Stimulated activated naive CD4-positive, alpha-beta T cell (primary cell): ENCODE data around the gene NTN5.
"Not testable (repeated sequence)": the region's sequence is repeated elsewhere in the genome, so short reads cannot be mapped to it uniquely, and the experiment has no call there.

Source experiments
- DNase-seq, 6 experiments: peaks; one replicate each; lab custom pipeline; 2025; lab: John Stamatoyannopoulos, UW

The NTN5 gene

GRCh38 chr19:48644355-48644754, 28.5 kb downstream of the NTN5 start:
- no peak for DNase-seq

GRCh38 chr19:48642862-48643261, 30.0 kb downstream of the NTN5 start:
- no peak for DNase-seq

- DNase-seq: no peak
These were observed 31.0 kb downstream of the NTN5 start for GRCh38 chr19:48641850-48642249.

- no peak for DNase-seq
These were observed 33.1 kb downstream of the NTN5 start for GRCh38 chr19:48639483-48640375.

- DNase-seq: no peak
These were observed 33.9 kb downstream of the NTN5 start for GRCh38 chr19:48638831-48639381.

- DNase-seq: peak; percentile 84 to 95 (median 88)
These were observed 34.6 kb downstream of the NTN5 start for GRCh38 chr19:48637948-48638830.

GRCh38 chr19:48637449-48637947, 35.3 kb downstream of the NTN5 start:
- DNase-seq: peak; percentile 97 to 100 (median 100)

GRCh38 chr19:48636859-48637448, 35.9 kb downstream of the NTN5 start, which contains the start of gene DBP:
DBP (minus strand) TSS chr19:48637379; CDS start chr19:48636994, 385 bp downstream.
- peak in 2 of 6 experiments; percentile 36 to 45 for DNase-seq

GRCh38 chr19:48635966-48636858, 36.6 kb downstream of the NTN5 start:
- peak in 5 of 6 experiments; percentile 18 to 49 (median 36) for DNase-seq

GRCh38 chr19:48635263-48635965, 37.4 kb downstream of the NTN5 start:
- peak; percentile 46 to 84 (median 74) for DNase-seq

- peak; percentile 79 to 92 (median 88) for DNase-seq
These were observed 38.2 kb downstream of the NTN5 start for GRCh38 chr19:48634424-48635262.

GRCh38 chr19:48634036-48634342, 38.8 kb downstream of the NTN5 start:
- DNase-seq: no peak

- DNase-seq: no peak
These were observed 39.4 kb downstream of the NTN5 start for GRCh38 chr19:48633148-48634035.

- DNase-seq: no peak
These were observed 40.1 kb downstream of the NTN5 start for GRCh38 chr19:48632692-48633147.

GRCh38 chr19:48632286-48632685, 40.5 kb downstream of the NTN5 start:
- DNase-seq: not testable (repeated sequence)

GRCh38 chr19:48631225-48631624, 41.6 kb downstream of the NTN5 start:
- no peak for DNase-seq

- DNase-seq: no peak
These were observed 42.3 kb downstream of the NTN5 start for GRCh38 chr19:48630296-48631063.
